ENCODE measurements around the gene RAMP2.

RAMP2 gene

GRCh38 chr17:42775534-42776098 is 14.6 kb downstream of the RAMP2 start:
- Histone ChIP-seq H2AFZ (ENCODE audit: low read length) (no peak overlapping the region), H3F3A (ENCODE audit: insufficient read depth, low read length) (no peaks in the 10 kb centered on the region), H3K9ac (ENCODE audit: low read length) (no peak overlapping the region), H3K4me1 (ENCODE audit: low read length) (peaks cover 21% of the 10 kb centered on the region), H3K9me2 (replicated peaks; ENCODE audit: insufficient read depth, low read length) (no peaks in the 10 kb centered on the region), H3K4me3 (ENCODE audit: low read length) (no peak overlapping the region), H3K27ac (ENCODE audit: low read length) (peak overlapping the region; percentile 10; the same call in 1 of the 2 replicates), H3K79me2 (ENCODE audit: low read length) (peaks cover 16% of the 10 kb centered on the region), H4K20me1 (ENCODE audit: insufficient read depth, low read length) (no peaks in the 10 kb centered on the region), H3K27me3 (replicated peaks; ENCODE audit: insufficient read depth, low read length) (no peaks in the 10 kb centered on the region), H3K9me3 (replicated peaks; ENCODE audit: insufficient read depth, low read length) (no peaks in the 10 kb centered on the region), H3K4me2 (ENCODE audit: low read depth, low read length) (peak overlapping the region; percentile 27; the same call in 1 of the 2 replicates), H3K36me3 (replicated peaks; ENCODE audit: insufficient read depth, low read length) (no peaks in the 10 kb centered on the region)
- peak; percentile 7 for DNase-seq
- TF ChIP-seq CTCF (IDR thresholded peaks at IDR 0.05; ENCODE audit: low read length), result no peak
- no peak for TF ChIP-seq EZH2 (optimal IDR thresholded peaks at IDR 0.05; ENCODE audit: low read depth, low read length)
- TF ChIP-seq EZH2phosphoT487 (IDR thresholded peaks at IDR 0.05; ENCODE audit: low read length), result no peak

GRCh38 chr17:42778570-42778969 is 17.5 kb downstream of the RAMP2 start:
- TF ChIP-seq CTCF (IDR thresholded peaks at IDR 0.05; ENCODE audit: low read length) (no peak), EZH2 (optimal IDR thresholded peaks at IDR 0.05; ENCODE audit: low read depth, low read length) (no peak), EZH2phosphoT487 (IDR thresholded peaks at IDR 0.05; ENCODE audit: low read length) (no peak)
- H4K20me1 ChIP-seq (ENCODE audit: insufficient read depth, low read length), result no peaks in the 10 kb centered on the region
- no peaks in the 10 kb centered on the region for H3F3A ChIP-seq (ENCODE audit: insufficient read depth, low read length)
- H3K27ac ChIP-seq (ENCODE audit: low read length), result no peak overlapping the region
- no peak overlapping the region for H3K4me3 ChIP-seq (ENCODE audit: low read length)
- H3K36me3 ChIP-seq (replicated peaks; ENCODE audit: insufficient read depth, low read length), result no peaks in the 10 kb centered on the region
- H3K9ac ChIP-seq (ENCODE audit: low read length), result no peak overlapping the region
- no peak overlapping the region for H3K4me2 ChIP-seq (ENCODE audit: low read depth, low read length)
- peaks cover 29% of the 10 kb centered on the region for H3K27me3 ChIP-seq (replicated peaks; ENCODE audit: insufficient read depth, low read length)
- peaks cover 21% of the 10 kb centered on the region for H3K4me1 ChIP-seq (ENCODE audit: low read length)
- H3K9me3 ChIP-seq (replicated peaks; ENCODE audit: insufficient read depth, low read length), result no peaks in the 10 kb centered on the region
- peaks cover 13% of the 10 kb centered on the region for H3K79me2 ChIP-seq (ENCODE audit: low read length)
- no peak for DNase-seq
- no peak overlapping the region for H2AFZ ChIP-seq (ENCODE audit: low read length)
- no peaks in the 10 kb centered on the region for H3K9me2 ChIP-seq (replicated peaks; ENCODE audit: insufficient read depth, low read length)

DNA sequence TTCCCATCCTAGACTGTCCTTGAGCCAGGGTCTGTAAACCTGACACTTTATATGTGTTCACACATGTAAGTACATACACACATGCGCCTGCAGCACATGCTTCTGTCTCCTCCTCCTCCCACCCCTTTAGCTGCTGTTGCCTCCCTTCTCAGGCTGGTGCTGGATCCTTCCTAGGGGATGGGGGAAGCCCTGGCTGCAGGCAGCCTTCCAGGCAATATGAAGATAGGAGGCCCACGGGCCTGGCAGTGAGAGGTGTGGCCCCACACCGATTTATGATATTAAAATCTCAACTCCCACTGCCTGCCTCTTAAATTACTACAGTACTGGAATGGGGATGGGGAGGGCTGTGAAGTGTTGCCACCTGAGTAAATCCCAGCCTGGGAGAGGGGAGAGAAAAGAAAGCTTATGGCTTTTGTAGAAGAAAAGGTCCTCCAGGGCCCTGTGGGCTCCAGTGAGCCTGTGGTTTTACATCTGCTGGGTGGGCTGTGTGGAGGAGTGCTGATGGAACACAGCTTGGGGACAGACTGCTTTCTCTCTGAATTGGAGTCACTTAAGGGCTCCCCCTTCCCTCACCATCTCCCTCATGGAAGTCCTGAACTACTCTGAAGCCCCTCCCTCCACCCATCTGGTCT is 18.4 kb downstream of the RAMP2 start:
- Histone ChIP-seq H3K4me3 (ENCODE audit: low read length) (no peak overlapping the region), H3K9me3 (replicated peaks; ENCODE audit: insufficient read depth, low read length) (no peaks in the 10 kb centered on the region), H3K27ac (ENCODE audit: low read length) (no peak overlapping the region), H3K79me2 (ENCODE audit: low read length) (peaks cover 5% of the 10 kb centered on the region), H3K9me2 (replicated peaks; ENCODE audit: insufficient read depth, low read length) (no peaks in the 10 kb centered on the region), H2AFZ (ENCODE audit: low read length) (no peak overlapping the region), H3K36me3 (replicated peaks; ENCODE audit: insufficient read depth, low read length) (no peaks in the 10 kb centered on the region), H3K9ac (ENCODE audit: low read length) (no peak overlapping the region), H3K4me2 (ENCODE audit: low read depth, low read length) (no peak overlapping the region), H3K4me1 (ENCODE audit: low read length) (peaks cover 16% of the 10 kb centered on the region), H3F3A (ENCODE audit: insufficient read depth, low read length) (no peaks in the 10 kb centered on the region), H4K20me1 (ENCODE audit: insufficient read depth, low read length) (no peaks in the 10 kb centered on the region), H3K27me3 (replicated peaks; ENCODE audit: insufficient read depth, low read length) (peaks cover 38% of the 10 kb centered on the region)
- no peak for DNase-seq
- no peak for TF ChIP-seq CTCF (IDR thresholded peaks at IDR 0.05; ENCODE audit: low read length)
- no peak for TF ChIP-seq EZH2 (optimal IDR thresholded peaks at IDR 0.05; ENCODE audit: low read depth, low read length)
- TF ChIP-seq EZH2phosphoT487 (IDR thresholded peaks at IDR 0.05; ENCODE audit: low read length), result no peak
